Mucosa of gallbladder (tissue), 1 donor: ENCODE data around the gene NIP7. TPM values are rescaled to one million over a fixed set of nuclear protein-coding genes. Genes with fewer than 3 reads are reported as not detected.

Experiments
- total RNA-seq: library from RNA; stranded (reverse); gene quantifications from one replicate; pipeline ENCODE4 v1.2.1, GENCODE V29; 2021
- donor health status: DM: no; HTN: no; CAD: no.

The NIP7 gene
- total RNA-seq, 1 donor from 2014 or later: 14.7 TPM

Other genes starting within 250 kb of the NIP7 start
- 1.2 TPM for gene HAS3, start 234.1 kb upstream of the NIP7 start, total RNA-seq
- gene CHTF8, start 207.2 kb upstream of the NIP7 start, total RNA-seq: 98.0 TPM
- 26.0 TPM for gene UTP4, start 207.1 kb upstream of the NIP7 start, total RNA-seq
- 43.8 TPM for gene SNTB2, start 152.6 kb upstream of the NIP7 start, total RNA-seq
- gene VPS4A, start 28.4 kb upstream of the NIP7 start, total RNA-seq: 29.8 TPM
- gene PDF, start 9.2 kb upstream of the NIP7 start, total RNA-seq: 13.8 TPM
- gene COG8, start 208 bp upstream of the NIP7 start, total RNA-seq: 42.7 TPM
- gene TMED6, start 12.0 kb downstream of the NIP7 start, total RNA-seq: 1.0 TPM
- gene TERF2, start 46.2 kb downstream of the NIP7 start, total RNA-seq: 28.6 TPM
- gene CYB5B, start 84.8 kb downstream of the NIP7 start, total RNA-seq: 84.7 TPM
- 31.4 TPM for gene NFAT5, start 226.2 kb downstream of the NIP7 start, total RNA-seq